ENCODE measurements around the gene MBP.

Gene MBP

DNA sequence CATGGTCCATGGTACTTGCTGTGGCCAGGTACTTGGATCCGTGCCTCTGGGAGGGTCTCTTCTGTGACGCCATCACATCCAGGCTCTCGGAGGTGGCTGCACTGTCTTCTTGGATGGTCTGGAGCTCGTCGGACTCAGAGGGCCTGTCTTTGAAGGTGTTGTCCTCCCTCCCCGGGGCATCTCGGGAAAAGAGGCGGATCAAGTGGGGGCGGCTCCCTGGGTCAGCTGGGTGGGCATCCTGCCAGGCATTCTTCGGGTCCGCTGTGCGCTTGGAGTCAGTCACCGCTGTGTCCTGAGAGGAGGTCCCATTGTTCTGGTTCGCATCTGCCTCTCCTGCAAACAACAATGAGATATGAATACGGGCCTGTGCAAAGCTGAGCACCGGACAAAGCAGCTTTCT lies 115.6 kb downstream of the MBP start:
- DNase-seq: no peak

DNA sequence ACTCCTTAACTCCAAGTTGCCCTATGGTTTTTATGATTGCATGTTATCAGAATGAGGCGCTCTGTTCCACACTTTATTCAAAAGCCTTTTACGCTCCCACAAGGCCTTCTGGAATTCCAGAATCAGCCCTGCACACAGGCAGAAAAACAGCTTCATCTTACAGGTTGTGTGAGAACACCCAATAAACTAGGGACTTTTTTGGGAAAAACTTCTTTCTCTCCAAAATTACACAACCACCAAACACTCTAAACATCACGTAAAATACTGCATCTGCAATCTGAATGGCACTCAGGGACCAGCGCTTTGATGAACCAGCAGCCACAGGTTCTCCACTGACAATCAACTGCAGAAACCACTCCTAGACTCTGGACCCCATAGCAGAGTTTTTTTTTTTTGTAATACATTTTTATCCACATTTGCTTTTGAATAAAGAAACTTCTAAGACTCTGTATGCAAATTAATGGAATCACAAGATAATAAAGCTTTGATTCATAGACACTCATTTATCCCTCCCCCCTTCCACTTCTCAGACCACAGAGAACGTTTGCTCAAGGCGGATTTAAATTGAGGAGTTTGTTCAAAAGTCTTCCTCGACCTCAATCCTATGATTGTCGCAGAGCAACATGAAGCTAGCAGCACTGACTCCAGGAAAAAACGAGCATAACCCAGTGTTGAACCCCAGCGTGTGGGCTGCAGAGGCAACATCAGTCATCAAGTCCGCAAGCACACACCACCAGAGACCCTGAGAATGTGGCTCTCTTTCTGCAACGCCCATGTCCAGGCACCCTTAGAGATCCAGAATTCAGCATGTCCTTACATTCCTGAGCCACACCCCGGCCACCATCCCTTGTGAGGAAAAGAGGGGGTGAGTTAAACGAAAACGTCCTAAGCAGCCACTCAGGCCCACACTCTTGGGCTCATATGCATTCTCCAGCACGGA lies 116.5 kb downstream of the MBP start:
- DNase-seq: no peak

DNA sequence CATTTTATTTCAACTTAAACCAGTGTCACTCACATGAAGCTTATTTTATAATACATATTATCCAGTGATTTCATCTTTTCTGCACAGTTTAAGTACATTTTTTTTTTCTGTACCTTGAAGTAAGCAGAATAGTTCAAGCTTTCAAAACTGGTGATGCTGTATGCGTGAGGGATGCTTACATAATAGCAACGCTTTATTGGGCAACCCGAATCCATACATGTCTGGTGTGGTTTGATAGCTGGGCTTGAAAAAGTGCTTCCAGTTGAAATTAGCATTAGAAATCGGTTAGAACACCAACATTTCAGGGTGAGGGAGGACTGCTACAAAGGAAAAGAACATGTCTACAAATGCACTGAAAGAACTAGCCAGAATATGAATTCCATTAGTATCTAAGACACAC lies 117.4 kb downstream of the MBP start:
- DNase-seq: no peak

DNA sequence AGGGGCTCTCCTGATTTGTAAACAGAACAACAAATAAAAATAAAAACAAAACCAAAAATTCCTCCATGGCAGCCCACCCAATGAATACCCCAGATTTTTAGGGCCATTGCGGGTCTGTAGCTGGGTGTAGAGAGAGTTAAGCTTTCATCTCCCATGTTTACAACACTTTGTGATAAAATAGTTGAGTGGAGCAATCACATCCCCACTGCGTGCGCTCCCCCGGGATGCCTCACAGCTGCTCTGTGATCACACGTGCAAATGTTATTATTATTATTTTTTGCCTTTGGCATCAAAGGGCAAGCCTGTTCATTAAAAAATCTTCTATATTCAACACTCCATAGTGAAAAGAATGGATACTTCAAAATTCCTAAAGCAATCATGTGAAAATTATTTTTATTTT lies 118.0 kb downstream of the MBP start:
- no peak for DNase-seq

DNA sequence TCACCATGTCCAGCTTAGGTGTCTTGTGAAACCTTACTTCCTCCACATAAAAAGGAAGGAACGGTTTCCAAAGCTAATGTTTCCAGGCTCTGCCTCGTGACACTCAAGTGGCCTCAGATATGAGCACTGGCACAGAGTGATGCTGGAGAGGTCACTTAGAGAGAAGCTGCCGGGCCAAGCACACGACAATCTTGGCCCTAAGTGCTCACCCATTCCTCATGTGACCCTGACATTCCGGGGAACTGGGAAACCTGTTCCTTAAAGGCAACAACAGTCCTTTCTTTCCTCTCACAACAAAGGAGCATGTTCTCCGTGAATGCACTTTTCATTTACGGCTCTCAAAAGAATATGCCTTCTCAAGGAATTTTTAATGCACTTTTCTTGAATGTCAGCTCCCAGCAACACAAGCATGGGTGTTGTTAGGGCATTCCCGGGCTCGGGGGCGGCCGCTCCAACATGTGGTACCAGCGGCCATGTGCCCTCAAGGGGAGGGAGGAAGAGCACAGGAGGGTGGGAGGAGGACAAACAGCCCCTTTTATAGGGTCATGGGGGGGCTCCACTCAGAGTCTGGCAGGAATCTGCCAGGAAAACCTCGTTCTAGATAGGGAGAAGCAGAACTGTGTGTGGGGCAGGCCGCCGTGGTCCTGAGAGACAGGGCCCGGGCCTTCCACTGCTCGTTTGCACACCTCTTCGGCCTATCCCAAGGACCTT lies 118.6 kb downstream of the MBP start:
- no peak for DNase-seq

DNA sequence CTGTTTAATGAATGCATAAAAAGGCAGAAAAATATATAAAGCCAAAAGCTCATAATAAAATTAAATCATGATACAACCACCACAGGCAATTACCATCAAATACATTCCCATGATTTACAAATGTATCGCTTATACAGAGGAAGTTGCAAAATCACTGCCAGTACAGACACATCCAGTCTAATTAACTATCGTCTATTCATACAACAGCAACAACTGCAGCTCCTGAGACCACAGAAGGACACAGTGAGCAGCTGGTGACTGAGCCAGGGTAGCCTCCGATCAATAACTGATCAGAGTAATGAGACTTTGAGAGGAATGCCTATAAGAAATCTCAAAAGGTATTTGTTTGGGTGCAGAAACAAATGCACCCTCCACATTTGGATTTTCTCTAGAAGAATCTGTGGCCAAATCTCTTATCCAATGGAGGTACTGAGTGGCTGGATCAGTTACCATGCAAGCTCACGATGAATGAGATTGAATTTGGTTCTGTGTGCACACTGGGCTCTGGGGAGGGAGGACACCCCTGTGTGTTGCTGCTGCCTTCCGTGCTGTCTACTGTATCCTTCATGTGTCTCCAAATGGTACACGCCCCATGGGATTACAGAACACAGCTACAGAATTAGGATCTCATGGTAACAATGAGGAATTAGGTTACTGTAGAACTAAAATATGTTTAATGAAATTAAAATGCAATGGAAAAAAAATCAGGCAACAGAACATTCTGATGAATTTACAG lies 119.6 kb downstream of the MBP start:
- DNase-seq: no peak

DNA sequence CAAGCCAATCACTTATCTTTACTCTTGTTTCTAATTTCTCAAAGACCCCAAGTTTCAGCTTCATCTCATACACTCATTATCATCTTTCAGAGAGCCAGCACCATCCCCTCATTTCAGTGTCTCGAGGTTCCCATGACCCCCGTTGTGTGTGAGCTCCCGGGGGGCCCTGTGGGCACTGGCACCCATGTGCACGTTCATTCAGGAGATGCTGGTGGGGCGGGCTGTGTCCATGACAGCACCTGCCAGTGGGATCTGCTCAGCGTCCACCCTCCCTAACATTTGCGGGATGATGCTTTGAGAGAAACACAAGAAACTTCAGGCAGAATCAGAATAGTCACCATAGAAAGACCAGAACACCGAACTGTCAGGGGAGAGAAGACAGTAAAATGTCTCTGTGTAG lies 120.5 kb downstream of the MBP start:
- DNase-seq: no peak

DNA sequence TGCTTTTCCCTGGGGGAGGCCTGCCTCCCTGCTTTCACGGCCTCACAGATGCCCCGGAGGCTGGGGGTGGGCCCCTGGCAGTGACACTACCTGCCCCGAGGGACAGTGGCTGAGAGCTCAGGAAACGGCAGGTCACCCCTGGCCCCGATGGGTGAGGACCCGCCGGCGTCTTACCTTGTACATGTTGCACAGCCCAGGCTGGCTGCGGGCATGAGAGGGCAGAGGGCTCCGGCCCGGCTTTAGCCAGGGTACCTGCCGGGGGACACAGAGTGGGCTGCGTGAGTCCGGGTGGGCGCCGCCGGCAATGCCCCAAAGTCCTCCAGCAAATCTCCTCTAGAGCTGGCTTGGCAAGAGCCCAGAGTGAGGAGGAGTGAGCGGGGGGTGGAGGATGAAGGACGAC lies 122.9 kb downstream of the MBP start:
- no peak for DNase-seq

DNA sequence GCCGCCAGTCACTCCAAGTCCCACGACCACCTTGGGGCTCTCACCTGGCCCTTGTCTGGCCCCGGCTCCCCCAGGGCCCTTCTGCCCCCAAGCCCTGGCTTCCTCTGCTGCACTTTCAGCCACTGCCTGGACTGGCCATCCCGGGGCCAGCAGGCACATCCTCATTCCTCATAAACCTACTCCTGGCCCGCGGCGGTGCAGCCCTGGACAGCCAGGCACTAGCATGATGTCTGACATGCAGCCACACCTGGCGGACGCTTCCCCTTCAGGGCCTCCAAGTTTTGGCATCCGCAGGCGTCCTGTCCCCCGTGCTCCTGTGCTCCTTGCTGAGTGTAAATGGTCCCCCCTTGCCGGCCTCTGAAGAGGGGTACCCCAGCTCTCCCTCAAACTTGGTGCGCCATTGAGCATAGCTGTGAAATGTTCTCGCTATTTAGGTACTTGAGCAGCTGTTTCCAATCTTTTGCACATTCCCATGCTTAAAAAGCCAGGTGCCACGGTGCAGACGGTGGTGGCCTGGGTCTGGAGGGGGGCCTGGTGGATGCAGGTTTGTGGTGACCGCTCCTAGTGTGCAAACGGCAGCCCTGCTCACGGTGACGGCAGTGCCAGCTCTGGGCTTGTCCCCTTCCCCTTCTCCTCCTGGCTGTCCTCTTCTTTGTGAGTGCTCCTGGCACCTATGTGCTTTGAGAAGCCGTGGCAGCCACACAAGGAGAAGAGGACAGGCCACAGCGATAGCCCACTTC lies 123.8 kb downstream of the MBP start:
- DNase-seq: no peak

DNA sequence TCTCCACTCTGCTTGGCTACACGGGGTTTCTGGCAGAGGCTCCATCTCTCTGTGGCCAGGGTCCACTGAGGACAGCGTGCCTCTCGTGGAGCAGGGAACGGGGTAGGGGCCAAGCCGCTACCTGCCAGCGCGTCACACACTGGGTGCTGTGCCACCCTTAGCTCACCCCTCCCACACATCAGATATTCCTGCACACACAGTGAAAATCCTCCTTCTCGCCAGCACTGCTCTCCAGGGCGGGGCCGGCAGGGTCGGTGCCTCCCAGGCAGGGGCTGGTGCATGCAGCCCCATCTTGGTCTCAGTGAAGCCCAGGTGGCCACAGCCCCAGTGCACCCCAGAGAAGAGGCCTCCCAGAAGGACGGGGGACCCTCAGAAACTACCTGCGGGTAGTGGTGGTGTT lies 124.6 kb downstream of the MBP start:
- DNase-seq: no peak

DNA sequence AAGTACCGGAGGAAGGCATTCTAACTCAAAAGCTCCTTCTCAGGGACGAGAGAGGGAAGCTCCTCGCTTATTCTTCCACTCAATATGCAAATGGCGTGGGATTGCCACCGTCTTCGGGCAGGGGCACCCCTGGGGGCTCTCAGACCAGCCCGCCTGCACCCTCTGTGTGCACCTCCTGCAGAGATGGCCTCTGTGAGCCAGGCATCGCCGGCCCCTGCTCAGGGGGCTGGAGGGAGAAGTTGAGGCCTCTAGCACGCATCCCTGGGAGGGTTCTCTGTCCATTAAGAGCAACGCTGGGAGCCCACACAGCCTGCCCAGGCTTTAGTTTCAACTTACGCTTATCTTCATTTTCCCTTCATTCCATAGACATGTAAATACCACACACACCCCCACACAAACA lies 125.3 kb downstream of the MBP start:
- no peak for DNase-seq

DNA sequence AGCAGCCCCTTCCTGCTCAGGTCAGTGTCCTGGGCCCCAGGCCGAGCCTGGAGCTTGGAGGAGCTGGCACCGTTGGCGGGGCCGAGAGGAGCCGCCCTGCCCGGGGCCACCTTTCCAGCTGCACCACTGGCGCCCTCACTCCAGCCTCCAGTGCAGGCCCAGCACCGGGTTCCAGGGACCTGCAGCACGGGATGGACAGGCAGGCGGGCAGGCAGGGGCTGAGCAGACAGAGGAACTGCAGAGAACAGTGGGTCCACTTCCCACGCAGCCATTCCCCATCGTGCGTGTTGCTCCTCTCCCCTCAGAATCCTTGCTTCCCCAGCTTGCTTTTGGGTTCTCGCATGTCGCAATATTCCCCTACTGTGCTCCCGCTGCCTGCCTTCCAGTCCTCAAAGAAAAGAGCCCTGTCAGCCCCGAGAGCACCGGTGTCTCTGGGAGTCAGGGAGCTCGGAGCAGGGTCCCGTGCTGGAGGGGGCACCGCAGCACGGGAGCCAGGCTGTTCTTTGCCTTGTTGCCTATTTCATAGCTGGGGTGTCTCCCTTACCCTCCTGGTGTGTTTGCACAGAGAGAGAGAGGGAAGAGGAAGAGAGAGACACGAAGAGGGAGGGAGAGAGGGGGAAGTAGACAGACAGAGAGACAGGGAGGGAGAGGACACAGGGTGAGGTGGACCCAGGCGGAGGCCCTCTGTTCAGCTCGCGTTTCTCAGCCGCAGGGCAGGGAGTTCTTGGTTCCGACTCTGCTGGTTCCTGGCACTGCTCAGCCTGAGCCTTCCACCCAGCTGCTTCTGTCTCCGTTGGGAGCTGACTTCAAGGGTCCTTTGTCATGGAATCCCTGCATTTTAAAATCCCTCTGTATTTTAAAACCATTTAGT lies 126.0 kb downstream of the MBP start:
- no peak for DNase-seq

DNA sequence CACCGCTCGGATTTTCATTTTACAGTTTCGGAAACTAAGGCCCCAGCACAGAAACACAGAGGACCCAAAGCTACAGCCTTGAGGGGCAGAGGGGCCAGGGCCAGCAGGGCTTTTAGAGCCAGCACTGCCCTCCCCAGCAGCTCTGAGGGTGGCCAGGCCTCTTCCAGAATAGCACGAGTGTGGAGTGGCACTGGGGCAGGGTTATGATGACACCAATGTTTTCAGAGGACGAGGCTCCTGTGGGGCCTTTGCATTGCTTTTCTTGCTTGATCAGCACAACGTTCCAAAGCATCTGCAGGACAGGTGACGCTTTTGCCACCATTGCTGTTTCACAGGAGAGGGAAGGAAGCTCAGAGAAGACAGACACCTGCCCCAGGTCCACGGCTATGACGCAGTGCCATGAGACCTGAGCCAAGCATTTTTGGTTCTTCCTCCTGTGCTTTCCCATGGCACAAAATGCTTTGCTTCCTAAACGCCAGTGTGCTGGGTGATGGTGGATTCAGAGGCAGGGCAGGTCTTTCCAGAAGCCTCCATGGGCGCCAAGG lies 126.9 kb downstream of the MBP start:
- DNase-seq: no peak

DNA sequence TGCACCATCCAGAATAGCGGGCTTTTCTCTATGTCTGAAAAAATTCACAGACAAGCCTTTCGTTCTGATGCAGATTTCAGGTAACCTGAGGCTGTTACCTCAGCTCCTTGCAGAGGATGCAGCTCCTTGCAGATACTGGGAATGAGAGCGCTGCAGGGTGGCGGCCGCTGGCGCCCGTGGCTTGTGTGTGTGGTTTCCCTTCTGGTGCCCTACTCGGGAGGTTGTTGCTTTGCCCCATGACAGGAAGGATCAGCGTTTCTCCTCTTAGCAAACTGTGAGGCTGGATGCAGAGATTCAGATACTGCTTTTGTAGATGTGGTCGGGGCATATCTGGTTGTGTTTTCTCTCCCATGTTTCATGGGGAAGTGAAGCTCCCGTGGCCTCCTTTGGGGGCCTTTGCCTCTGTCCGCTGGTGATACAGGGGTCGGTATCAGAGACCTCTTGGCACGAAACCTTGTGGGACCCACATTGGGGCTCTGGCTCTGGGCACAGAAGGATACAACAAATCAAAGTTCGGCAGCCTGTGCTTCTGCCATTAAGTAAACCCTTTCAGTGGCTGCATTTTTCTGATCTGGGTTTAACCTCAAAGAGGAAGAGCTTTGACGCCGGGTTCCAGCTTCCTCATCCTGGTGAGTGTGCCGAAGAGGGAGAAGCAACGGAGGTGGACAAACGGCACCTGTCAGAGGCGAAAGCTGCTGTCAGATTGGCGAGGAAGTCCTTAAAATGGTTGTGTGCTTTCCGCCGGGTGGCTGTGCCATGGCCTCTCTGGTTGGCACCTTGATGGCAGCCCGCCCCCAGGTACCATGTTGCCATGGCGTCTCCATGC lies 127.8 kb downstream of the MBP start:
- no peak for DNase-seq

DNA sequence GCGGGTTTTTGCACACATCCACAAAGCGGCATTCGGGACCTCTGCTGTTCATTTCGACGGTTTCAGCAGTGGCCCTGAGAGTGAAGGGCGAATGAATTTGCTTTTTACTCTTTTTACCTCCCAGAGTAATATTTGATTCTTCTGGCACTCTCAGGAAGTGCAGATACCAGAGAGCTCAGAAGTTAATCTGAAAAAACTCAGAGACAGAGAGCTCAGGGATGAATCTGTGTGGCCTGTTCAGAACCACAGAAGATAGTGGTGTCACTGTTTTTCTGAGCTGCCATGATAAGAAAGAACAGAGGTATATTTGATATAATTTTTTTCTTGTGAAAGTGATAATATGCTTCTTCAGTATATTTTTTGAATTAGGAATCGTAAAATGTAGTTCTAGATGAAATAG lies 129.3 kb downstream of the MBP start:
- DNase-seq: no peak

DNA sequence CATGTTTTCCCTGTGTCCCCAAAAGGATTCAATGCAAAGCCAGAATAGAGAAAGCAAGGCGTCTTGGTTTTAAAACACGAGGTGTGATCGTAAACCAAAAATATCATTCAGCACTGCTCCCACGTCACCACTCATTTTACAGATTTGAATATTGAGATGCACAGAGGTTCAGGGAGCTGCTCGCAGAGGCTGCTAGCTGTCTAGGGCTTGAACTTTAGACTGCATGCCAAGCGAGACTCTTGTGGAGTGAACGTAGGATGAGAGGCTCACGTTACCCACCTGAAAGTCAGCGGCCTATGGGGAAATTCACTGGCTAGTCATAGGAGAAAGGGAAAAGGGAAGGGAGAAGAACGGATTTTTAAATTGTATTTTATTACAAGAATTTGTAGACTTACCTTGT lies 130.1 kb downstream of the MBP start:
- no peak for DNase-seq

DNA sequence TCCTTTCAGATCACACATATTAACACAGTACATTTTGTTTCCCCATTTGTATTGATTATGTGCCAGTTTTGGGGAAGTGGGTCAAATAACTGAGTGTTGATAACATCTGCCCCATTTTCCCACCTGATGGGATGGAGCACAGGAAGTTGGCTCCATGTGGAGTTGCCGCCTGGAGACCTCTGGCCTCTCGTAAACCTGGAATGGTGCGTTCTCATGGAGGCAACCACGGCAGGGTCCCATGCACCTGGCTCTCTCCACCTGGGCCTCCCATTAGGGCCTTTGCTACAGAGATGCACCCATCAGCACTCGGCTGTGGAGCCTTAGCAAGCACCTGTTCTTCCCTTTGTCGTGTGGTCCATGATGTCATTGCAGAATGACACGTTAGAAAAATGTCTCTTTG lies 130.6 kb downstream of the MBP start:
- DNase-seq: no peak

DNA sequence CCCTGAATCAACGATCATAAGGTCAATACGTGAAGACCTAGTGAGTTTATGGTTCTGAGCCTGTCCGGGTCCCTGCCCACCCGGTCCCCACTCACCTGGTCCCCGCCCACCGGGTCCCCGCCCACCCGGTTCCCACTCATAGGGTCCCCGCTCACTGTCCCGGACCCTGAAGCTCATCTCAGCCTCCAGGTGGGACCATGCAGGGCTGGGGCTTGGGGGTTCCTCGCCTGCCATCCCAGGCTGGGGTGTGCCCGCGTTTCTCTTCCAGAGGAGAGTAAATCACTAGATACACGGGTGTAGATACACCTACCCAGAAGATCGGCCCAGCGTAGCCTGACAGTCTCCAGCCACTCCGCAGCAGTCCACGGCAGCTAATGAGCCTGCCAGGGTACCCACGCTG lies 131.5 kb downstream of the MBP start:
- no peak for DNase-seq

DNA sequence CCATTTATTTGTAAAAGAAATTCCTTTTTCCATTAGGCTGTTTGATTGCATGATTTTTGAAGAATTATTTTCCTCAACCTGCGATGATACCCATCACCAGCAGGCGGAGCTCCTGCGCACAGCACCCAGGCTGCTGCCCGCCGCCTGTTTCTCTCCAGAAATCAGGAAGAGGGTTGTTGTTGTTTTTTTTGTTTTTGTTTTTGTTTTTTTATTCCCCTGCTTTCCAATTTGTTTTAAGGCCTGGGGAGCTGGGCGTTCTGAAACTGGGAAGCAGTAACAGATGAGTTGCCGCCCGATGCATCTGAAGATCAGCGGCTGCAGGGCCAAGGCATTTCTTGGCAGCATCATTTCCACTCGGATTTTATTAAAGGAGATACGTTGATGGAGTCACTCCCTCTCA lies 132.1 kb downstream of the MBP start:
- DNase-seq: peak in 1 of 2 experiments; percentile 45

DNA sequence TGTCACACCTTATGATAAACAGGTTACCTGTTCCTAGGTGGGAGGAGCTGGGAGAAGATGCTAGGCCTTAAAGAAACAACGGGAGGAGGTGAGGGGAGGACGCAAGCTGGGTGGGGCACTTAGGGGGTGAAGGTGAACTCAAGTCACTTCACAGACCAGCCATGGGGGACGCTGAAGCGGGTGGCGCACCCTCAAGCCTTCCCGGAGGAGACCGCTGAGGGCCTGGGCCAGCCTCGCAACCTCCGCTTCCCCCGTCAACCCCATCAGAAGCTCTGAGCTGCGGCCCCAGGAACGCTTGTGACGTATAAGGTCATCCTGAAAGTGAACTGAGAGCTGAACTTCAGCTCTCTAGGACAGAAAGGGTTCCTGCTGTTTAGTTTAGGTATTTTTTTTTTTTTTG lies 133.5 kb downstream of the MBP start:
- DNase-seq: no peak
